HG03432 (cell line): Measurements from ENCODE around the gene B3GAT1.

ENCODE experiments used
- ATAC-seq: cut with Tn5 transposase; IDR thresholded peaks from one replicate; pipeline ENCODE4 v1.9.1; 2021; ENCODE audit warnings: mild to moderate bottlenecking, moderate library complexity; ENCODE audit not compliant: unreplicated experiment

B3GAT1 gene

DNA sequence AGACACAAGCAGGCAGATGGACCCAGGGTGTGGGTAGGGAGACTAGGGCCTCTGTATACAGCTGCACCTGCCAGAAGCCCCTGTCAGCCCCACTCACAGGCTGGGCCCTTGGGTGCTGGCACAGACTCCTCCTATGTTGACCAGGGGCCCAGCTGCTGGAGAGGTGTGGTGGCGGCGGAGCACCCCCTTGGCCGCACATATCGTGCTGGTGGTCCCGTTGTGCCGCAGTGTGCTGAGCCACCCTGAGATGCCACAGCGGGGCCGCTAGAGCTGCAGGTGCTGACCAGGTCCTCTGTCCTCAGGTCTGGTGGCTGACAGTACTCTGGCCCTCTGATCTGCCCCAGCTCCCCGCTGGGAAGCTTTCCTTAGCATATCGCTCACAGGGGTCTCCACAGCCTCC is 30.2 kb upstream of the B3GAT1 start:
- no peak for ATAC-seq

- no peak for ATAC-seq
Measured at GRCh38 chr11:134441706-134442105, 29.7 kb upstream of the B3GAT1 start.

- no peak for ATAC-seq
Measured at GRCh38 chr11:134441281-134441680, 29.2 kb upstream of the B3GAT1 start.

DNA sequence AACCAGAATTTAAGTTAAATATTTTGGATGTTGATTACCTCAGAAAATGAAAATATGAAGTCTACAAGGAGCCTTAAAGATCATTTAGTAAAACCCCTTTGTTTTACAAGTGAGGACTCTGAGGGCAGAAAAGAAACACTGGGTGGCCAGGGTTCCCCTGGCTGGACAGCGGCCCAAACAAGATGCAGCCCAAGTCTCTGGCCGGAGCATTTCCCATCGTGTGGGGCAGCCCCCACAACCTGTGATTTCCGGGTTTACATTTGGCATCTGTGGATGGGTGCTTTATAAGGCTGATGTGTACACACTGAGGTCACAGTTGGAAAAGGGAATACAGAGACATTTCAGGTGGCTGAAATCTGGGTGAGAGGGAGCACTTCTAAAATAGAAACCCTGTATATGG is 28.8 kb upstream of the B3GAT1 start:
- ATAC-seq: no peak

- ATAC-seq: no peak
Measured at GRCh38 chr11:134438542-134439537, 26.8 kb upstream of the B3GAT1 start.

GRCh38 chr11:134437821-134438220 is 25.8 kb upstream of the B3GAT1 start:
- no peak for ATAC-seq

DNA sequence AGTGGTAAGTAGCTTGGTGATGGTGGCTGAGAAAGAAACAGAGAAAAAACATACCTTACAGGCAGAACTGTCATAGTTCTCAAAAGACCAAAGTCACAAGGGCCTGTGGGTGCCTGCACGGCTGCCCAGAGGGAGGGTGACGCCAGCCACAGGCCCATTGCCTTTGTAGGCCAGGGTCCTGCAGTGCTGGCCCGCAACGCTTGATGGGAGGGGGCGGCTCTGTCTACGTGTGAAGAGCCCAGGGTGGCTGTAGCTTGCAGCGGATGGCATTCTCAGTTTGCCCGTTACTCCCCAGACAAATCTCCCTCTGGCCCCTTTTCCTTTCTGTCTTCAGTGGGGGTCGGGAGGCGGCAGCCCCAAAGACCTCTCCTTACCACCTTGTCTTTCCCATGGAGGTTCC is 24.7 kb upstream of the B3GAT1 start:
- no peak for ATAC-seq

DNA sequence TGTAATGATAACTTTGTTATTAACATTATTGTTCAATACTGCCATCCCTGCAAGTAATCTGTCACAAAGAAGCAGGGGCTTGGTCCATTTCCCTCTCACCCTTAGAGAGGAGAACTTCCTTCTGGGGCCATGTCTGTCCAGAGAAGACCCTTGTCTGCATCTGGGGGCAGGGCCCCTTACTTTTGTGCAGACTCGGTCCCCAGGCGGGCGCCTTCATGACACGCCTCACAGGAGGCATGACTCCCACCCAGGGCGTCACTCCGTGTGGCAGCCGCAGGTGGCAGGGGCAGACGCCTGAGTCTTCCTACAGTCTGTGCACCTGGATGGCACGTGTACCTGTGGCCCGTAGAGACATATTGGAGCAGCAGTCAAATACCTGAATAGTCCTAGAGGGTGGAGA is 21.8 kb upstream of the B3GAT1 start:
- ATAC-seq: no peak

- no peak for ATAC-seq
Measured at GRCh38 chr11:134433251-134433650, 21.2 kb upstream of the B3GAT1 start.

- no peak for ATAC-seq
Measured at GRCh38 chr11:134432776-134433175, 20.7 kb upstream of the B3GAT1 start.

GRCh38 chr11:134429106-134429505 is 17.1 kb upstream of the B3GAT1 start:
- no peak for ATAC-seq

DNA sequence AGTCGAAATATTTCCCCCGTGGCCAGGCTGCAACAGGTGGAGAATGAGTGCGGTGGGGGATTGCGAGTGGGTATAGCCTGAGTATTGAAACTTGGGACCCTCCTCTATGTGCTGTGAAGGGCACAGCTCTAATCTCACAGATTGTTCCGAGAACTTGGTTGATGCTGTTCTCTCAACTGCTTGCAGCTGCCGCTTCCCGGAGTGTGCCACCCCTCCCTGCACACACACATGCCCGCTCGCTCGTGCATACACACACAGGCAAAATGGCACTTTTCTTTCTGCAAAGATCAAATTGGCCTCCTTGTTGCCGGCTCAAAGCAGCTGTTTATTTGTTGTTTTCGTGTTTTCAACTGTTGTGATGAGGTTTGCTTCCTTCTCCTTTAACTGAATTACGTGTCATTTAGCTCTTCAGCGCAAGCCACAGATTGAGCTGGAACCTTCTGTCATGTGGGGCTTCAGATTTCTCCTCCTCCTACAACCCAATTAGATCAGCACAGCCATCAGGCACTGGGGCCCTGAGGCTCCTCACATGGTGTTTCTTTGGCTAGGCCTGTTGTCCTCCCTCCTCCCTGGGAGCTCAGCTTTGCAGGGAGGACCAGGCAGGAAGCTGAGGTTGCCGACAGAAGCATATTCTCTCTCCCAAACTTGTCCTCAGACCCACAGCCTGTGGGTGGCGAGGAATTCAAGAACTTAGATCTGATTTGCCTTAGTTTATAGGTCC is 13.9 kb upstream of the B3GAT1 start:
- ATAC-seq: no peak

DNA sequence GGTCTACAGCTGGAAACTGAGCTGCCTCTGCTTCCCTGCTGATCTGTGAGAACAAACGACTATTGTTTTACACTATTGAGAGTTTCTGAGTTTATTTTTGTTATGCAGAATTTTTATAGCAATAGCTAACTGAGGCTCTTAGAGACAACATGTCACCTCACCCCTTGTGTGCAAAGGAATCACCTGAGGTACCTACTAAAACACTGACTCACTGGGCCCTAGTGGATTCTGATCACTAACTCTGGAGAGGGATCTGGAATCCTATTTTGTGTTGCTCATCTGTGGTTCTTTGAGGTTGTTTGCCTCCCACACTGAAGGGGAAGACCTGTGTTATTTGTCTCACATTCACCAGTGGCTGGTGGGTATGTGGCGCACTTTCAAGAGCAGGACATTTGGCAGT is 13.4 kb upstream of the B3GAT1 start:
- no peak for ATAC-seq

GRCh38 chr11:134423106-134423505 is 11.1 kb upstream of the B3GAT1 start:
- ATAC-seq: no peak

- ATAC-seq: no peak
Measured at GRCh38 chr11:134417871-134418840, 6.1 kb upstream of the B3GAT1 start.

GRCh38 chr11:134416726-134417125 is 4.7 kb upstream of the B3GAT1 start:
- ATAC-seq: no peak

GRCh38 chr11:134414766-134415765 is 3.0 kb upstream of the B3GAT1 start:
- no peak for ATAC-seq

- ATAC-seq: no peak
Measured at GRCh38 chr11:134413826-134414731, 2.0 kb upstream of the B3GAT1 start.
